OCI-LY1 (cell line): ENCODE results near the gene SLC50A1.

ENCODE experiments used
- H2AFZ ChIP-seq: fragments of 200-600 bp; sonication (generic), shearing (Covaris generic); 2 replicates; pipeline ENCODE4 v1.6.0; 2014; ENCODE audit warnings: antibody characterized with exemption, mild to moderate bottlenecking, low read length
- H3F3A ChIP-seq: fragments of 200-600 bp; sonication (generic), shearing (Covaris generic); 2 replicates; pipeline ENCODE4 v1.6.0; 2014; ENCODE audit warnings: mild to moderate bottlenecking, antibody characterized with exemption, low read length, moderate library complexity; ENCODE audit not compliant: insufficient read depth
- H3K27ac ChIP-seq: fragments of 200-600 bp; sonication (generic); 2 replicates; pipeline ENCODE4 v1.5.1; 2014; ENCODE audit warnings: low read length, mixed run types, mild to moderate bottlenecking, low read depth; ENCODE audit not compliant: poor library complexity, severe bottlenecking
- H3K27me3 ChIP-seq: fragments of 200-600 bp; sonication (generic); 2 replicates; pipeline ENCODE4 v1.6.0; 2014; ENCODE audit warnings: antibody characterized with exemption, mild to moderate bottlenecking, low read length, moderate library complexity; ENCODE audit not compliant: insufficient read depth
- H3K36me3 ChIP-seq: fragments of 200-600 bp; sonication (generic); 2 replicates; pipeline ENCODE4 v1.6.1; 2014; ENCODE audit warnings: mild to moderate bottlenecking, antibody characterized with exemption, low read length, moderate library complexity, mixed read lengths; ENCODE audit not compliant: insufficient read depth
- H3K4me1 ChIP-seq: fragments of 200-600 bp; sonication (generic); 2 replicates; pipeline ENCODE4 v1.5.1; 2014; ENCODE audit warnings: mild to moderate bottlenecking, low read length, moderate library complexity; ENCODE audit not compliant: insufficient read depth, severe bottlenecking
- H3K4me2 ChIP-seq: fragments of 200-600 bp; sonication (generic), shearing (Covaris generic); 2 replicates; pipeline ENCODE4 v1.6.1; 2014; ENCODE audit warnings: low read length
- H3K4me3 ChIP-seq: fragments of 200-600 bp; sonication (generic); 2 replicates; pipeline ENCODE4 v1.5.1; 2014; ENCODE audit warnings: low read length, low read depth, mild to moderate bottlenecking, mixed read lengths; ENCODE audit not compliant: poor library complexity, severe bottlenecking
- H3K79me2 ChIP-seq: fragments of 200-600 bp; shearing (Covaris generic); 2 replicates; pipeline ENCODE4 v1.6.1; 2016; ENCODE audit warnings: mixed run types, low read length, mixed read lengths; ENCODE audit not compliant: insufficient read depth
- H3K9ac ChIP-seq: fragments of 200-600 bp; sonication (generic), shearing (Covaris generic); 2 replicates; pipeline ENCODE4 v1.6.1; 2014; ENCODE audit warnings: mild to moderate bottlenecking, low read length, mixed read lengths
- H3K9me2 ChIP-seq: fragments of 200-600 bp; sonication (generic), shearing (Covaris generic); 2 replicates; pipeline ENCODE4 v1.6.1; 2014; ENCODE audit warnings: low read depth, mild to moderate bottlenecking, low read length, mixed read lengths
- H3K9me3 ChIP-seq: fragments of 200-600 bp; shearing (Covaris generic); 2 replicates; pipeline ENCODE4 v1.6.1; 2014; ENCODE audit warnings: low read length, mixed read lengths
- H4K20me1 ChIP-seq: fragments of 200-600 bp; sonication (generic), shearing (Covaris generic); 2 replicates; pipeline ENCODE4 v1.6.0; 2016; ENCODE audit warnings: mild to moderate bottlenecking, low read length; ENCODE audit not compliant: insufficient read depth
- CTCF ChIP-seq: fragments of 200-600 bp; sonication (generic), shearing (Covaris generic); IDR thresholded peaks from 2 replicates; pipeline ENCODE4 v1.5.1; 2017; ENCODE audit warnings: mild to moderate bottlenecking, antibody characterized with exemption, low read length, moderate library complexity, mixed read lengths
- EZH2 ChIP-seq: fragments of 200-600 bp; sonication (generic), shearing (Covaris generic); IDR thresholded peaks from 2 replicates; pipeline ENCODE4 v1.8.0; 2017; ENCODE audit warnings: borderline replicate concordance, mixed run types, mild to moderate bottlenecking, antibody characterized with exemption, low read length, moderate library complexity, mixed read lengths

Gene SLC50A1

GRCh38 chr1:155121249-155121648 lies 14.4 kb upstream of the SLC50A1 start:
- H3K9me3 ChIP-seq = no peaks in the 10 kb centered on the region
- H3K79me2 ChIP-seq = no peaks in the 10 kb centered on the region
- no peaks in the 10 kb centered on the region for H3K36me3 ChIP-seq
- TF ChIP-seq EZH2 (no peak), CTCF (no peak)
- no peak overlapping the region for H3K9ac ChIP-seq
- H3K4me1 ChIP-seq = no peaks in the 10 kb centered on the region
- H2AFZ ChIP-seq = no peak overlapping the region
- H3K4me3 ChIP-seq = no peak overlapping the region
- peaks cover 13% of the 10 kb centered on the region; the same call in 1 of the 2 replicates for H3K27me3 ChIP-seq
- H3K27ac ChIP-seq = no peak overlapping the region
- no peaks in the 10 kb centered on the region for H4K20me1 ChIP-seq
- no peak overlapping the region for H3K4me2 ChIP-seq
- H3K9me2 ChIP-seq = no peaks in the 10 kb centered on the region
- H3F3A ChIP-seq = no peaks in the 10 kb centered on the region

- Histone ChIP-seq H3K4me1 (peaks cover 8% of the 10 kb centered on the region), H3K27ac (no peak overlapping the region), H3K9me2 (no peaks in the 10 kb centered on the region), H3K9me3 (no peaks in the 10 kb centered on the region), H3K4me2 (no peak overlapping the region), H3K27me3 (peaks cover 13% of the 10 kb centered on the region; the same call in 1 of the 2 replicates), H3K79me2 (no peaks in the 10 kb centered on the region), H4K20me1 (no peaks in the 10 kb centered on the region), H2AFZ (no peak overlapping the region), H3F3A (no peaks in the 10 kb centered on the region), H3K4me3 (no peak overlapping the region), H3K9ac (no peak overlapping the region), H3K36me3 (no peaks in the 10 kb centered on the region)
- TF ChIP-seq EZH2 (no peak), CTCF (no peak)
Measured at GRCh38 chr1:155122308-155122707, 13.3 kb upstream of the SLC50A1 start.

GRCh38 chr1:155123801-155124200 lies 11.9 kb upstream of the SLC50A1 start:
- no peaks in the 10 kb centered on the region for H3K36me3 ChIP-seq
- no peak overlapping the region for H3K27ac ChIP-seq
- H3K4me2 ChIP-seq = no peak overlapping the region
- H3K27me3 ChIP-seq = peaks cover 11% of the 10 kb centered on the region; the same call in 1 of the 2 replicates
- H3K9me2 ChIP-seq = no peaks in the 10 kb centered on the region
- no peak overlapping the region for H2AFZ ChIP-seq
- no peak overlapping the region for H3K9ac ChIP-seq
- no peaks in the 10 kb centered on the region for H3K79me2 ChIP-seq
- peaks cover 16% of the 10 kb centered on the region for H3K4me1 ChIP-seq
- no peak overlapping the region for H3K4me3 ChIP-seq
- TF ChIP-seq EZH2 = no peak
- no peak for TF ChIP-seq CTCF
- H3F3A ChIP-seq = no peaks in the 10 kb centered on the region
- H3K9me3 ChIP-seq = no peaks in the 10 kb centered on the region
- no peaks in the 10 kb centered on the region for H4K20me1 ChIP-seq
